Tongue (tissue), 2 donors: ENCODE measurements around the gene CRKL. TPM values are rescaled to one million over a fixed set of nuclear protein-coding genes. Genes with fewer than 3 reads are reported as not detected.

Source experiments
- DNase-seq: peaks from one replicate; pipeline ENCODE4 v3.0.0-alpha.2; 2015
- total RNA-seq: library from RNA; depleted of rRNA; stranded (reverse); fragments of >200 nt; gene quantifications from one replicate; pipeline ENCODE4 v1.2.3, GENCODE V29; 2014

The CRKL gene
- total RNA-seq, 1 donor from 2014 or later, result 69.5 TPM

- no peak for DNase-seq
Measured at GRCh38 chr22:20983081-20983771, 66.0 kb downstream of the CRKL start.

GRCh38 chr22:20985720-20986119 lies 68.5 kb downstream of the CRKL start:
- no peak for DNase-seq

GRCh38 chr22:20986365-20986764 lies 69.2 kb downstream of the CRKL start:
- no peak for DNase-seq

- DNase-seq, result no peak
Measured at GRCh38 chr22:20987375-20987774, 70.2 kb downstream of the CRKL start.

GRCh38 chr22:20988573-20989322 lies 71.5 kb downstream of the CRKL start:
- DNase-seq, result no peak

- no peak for DNase-seq
Measured at GRCh38 chr22:20989323-20990138, 72.3 kb downstream of the CRKL start.

GRCh38 chr22:20990184-20991180 lies 73.3 kb downstream of the CRKL start:
- no peak for DNase-seq

GRCh38 chr22:20991252-20992055 lies 74.2 kb downstream of the CRKL start:
- DNase-seq, result no peak

- DNase-seq, result no peak
Measured at GRCh38 chr22:20992056-20992442, 74.8 kb downstream of the CRKL start.

GRCh38 chr22:20992456-20993303 lies 75.5 kb downstream of the CRKL start:
- DNase-seq, result no peak

- DNase-seq, result no peak
Measured at GRCh38 chr22:20993304-20994127, 76.3 kb downstream of the CRKL start.

GRCh38 chr22:20994128-20994901 lies 77.1 kb downstream of the CRKL start:
- no peak for DNase-seq

- DNase-seq, result no peak
Measured at GRCh38 chr22:20994902-20995241, 77.7 kb downstream of the CRKL start.

- no peak for DNase-seq
Measured at GRCh38 chr22:20995329-20996030, 78.3 kb downstream of the CRKL start.

- no peak for DNase-seq
Measured at GRCh38 chr22:20996031-20996410, 78.8 kb downstream of the CRKL start.

- DNase-seq, result no peak
Measured at GRCh38 chr22:20996598-20997535, 79.7 kb downstream of the CRKL start.
